ENCODE measurements around the gene EFNB1. TPM values are rescaled to one million over a fixed set of nuclear protein-coding genes. Genes with fewer than 3 reads are reported as not detected.
A peak's percentile ranks its signal among the peaks of the same experiment; 100 is the strongest.

EFNB1 gene
- total and polyA plus RNA-seq, 7 donors = 8.9 to 14.9 (median 11.2) TPM

DNA sequence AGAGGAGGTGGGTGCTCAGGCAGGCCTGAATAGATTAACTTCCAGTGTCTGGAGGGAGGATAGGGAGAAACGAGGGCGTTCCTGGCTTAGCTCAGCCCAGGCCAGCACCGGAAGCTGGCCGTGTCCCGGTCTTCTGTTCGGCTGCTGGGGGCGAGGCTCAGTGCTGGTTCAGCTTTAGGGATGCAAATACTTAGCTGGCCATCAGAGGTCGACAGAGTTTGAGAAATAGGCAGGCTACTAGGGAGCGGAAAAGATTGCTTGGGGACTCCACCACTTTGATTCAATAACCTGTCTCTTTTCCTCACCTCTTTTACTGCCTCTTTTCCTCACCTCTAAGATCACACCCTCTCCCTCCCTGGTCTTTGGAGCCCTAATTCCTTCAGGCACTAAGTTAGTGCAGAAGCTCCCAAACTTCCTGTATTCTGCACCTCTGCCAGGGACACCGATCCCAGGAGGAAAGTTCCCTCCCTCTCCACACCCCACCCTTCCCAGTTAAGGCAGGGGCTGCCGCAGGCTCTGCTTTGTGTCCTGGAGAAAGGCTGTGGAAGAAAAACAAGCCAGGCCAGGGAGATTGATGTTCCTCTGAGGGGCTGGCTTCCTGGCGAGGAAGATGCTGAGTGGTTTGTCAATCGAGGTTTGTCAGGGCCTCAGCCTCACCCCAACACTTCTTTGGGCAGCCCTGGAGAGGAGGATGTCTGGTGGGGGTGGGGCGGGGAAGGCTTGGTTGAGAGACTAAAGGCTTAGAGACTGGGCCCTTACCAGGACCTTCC lies 6.0 kb upstream of the EFNB1 start:
- H3K27ac ChIP-seq = no peak overlapping the region
- no peaks in the 10 kb centered on the region for H3K4me1 ChIP-seq
- H3K4me3 ChIP-seq = no peak overlapping the region
- H3K9me3 ChIP-seq = no peaks in the 10 kb centered on the region
- WGBS, 3 donors = 22 to 28% (median 23%) methylated on average over 12 to 14 of the region's 14 CpGs
- H3K36me3 ChIP-seq (ENCODE audit: insufficient read depth in 1 of 2, low read depth in 1 of 2) = no peaks in the 10 kb centered on the region
- peaks cover 0 to 24% (median 0%) of the 10 kb centered on the region in 3 donors for H3K27me3 ChIP-seq (ENCODE audit: insufficient read depth in 3 of 3, low read length in 2 of 3)
- intact Hi-C loops (cut with DNase I) = loop anchor here in 1 of 2 donors (1.0 to 10.0 kb wide), 2 partner anchors 318 to 399 kb away; no protein-coding TSS in a partner anchor
- peak; percentile 63 to 78 (median 72) for ATAC-seq
- DNase-seq = peak in 1 of 2 donors; percentile 58
- TF ChIP-seq, protein P1, sequence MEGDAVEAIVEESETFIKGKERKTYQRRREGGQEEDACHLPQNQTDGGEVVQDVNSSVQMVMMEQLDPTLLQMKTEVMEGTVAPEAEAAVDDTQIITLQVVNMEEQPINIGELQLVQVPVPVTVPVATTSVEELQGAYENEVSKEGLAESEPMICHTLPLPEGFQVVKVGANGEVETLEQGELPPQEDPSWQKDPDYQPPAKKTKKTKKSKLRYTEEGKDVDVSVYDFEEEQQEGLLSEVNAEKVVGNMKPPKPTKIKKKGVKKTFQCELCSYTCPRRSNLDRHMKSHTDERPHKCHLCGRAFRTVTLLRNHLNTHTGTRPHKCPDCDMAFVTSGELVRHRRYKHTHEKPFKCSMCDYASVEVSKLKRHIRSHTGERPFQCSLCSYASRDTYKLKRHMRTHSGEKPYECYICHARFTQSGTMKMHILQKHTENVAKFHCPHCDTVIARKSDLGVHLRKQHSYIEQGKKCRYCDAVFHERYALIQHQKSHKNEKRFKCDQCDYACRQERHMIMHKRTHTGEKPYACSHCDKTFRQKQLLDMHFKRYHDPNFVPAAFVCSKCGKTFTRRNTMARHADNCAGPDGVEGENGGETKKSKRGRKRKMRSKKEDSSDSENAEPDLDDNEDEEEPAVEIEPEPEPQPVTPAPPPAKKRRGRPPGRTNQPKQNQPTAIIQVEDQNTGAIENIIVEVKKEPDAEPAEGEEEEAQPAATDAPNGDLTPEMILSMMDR (IDR thresholded peaks at IDR 0.05) = peak; percentile 52

DNA sequence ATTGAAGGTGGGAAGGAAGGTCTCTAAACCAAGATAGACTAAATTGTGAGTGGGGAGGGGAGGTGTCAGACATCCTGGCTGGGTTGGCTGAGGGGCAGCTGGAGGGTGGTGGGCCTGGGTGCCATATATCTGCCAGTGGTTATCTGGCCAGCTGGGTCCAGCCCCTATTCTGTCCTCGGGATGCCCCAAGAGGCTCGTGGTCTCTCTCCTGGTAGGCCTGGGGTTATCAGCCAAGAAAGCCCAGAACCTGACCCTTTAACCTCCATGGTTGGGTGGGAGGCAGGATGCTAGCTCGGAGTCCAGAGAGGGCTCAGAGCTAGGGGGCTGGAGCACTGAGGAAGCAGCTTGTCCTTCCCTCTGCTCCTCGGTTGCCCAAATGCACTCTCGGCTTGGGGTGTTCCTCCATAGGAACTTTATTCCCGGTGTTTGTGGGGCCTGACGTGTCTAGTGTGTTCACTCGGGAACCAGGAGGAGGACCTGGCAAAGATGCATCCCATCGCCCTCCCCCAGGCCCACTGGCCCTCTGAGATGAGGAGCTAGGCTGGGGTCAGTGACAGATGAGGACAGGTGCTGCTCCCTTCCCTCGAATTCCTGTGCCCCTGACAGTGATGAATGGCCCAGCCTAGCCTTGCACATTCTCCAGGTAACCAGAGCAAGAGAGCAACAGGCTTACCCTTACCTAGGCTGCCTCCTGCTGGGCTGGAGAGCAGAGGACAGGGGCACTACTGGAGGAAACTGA lies 5.2 kb upstream of the EFNB1 start:
- no peak for ATAC-seq
- TF ChIP-seq, protein P1 (IDR thresholded peaks at IDR 0.05) = no peak
- intact Hi-C loops (cut with DNase I) = loop anchor here in 1 of 2 donors (10.0 kb wide), 1 partner anchor 319 kb away; no protein-coding TSS in a partner anchor
- no peaks in the 10 kb centered on the region for H3K9me3 ChIP-seq
- no peak overlapping the region for H3K4me3 ChIP-seq
- no peaks in the 10 kb centered on the region for H3K36me3 ChIP-seq (ENCODE audit: insufficient read depth in 1 of 2, low read depth in 1 of 2)
- no peaks in the 10 kb centered on the region for H3K4me1 ChIP-seq
- DNase-seq = no peak
- no peak overlapping the region for H3K27ac ChIP-seq
- H3K27me3 ChIP-seq (ENCODE audit: insufficient read depth in 3 of 3, low read length in 2 of 3) = peaks cover 0 to 24% (median 0%) of the 10 kb centered on the region in 3 donors
- WGBS, 3 donors = 65 to 87% (median 79%) methylated on average over 9 to 10 of the region's 10 CpGs

DNA sequence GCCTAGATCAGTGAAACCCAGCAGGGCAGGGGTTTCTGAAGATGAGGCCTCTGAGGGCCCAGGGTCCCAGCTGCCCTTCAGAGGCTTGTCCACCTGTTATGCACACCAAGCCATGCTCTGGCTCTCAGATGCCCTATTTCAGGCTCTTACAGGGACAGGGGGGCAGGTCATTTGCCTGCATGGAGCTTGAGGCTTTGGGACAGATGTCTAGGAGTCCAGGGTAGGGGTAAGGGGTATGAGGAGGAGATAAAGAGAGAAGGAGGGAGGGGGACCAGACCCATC lies 4.7 kb upstream of the EFNB1 start:
- ATAC-seq = no peak
- intact Hi-C loops (cut with DNase I) = loop anchor here in 1 of 2 donors (10.0 kb wide), 1 partner anchor 319 kb away; no protein-coding TSS in a partner anchor
- H3K27ac ChIP-seq = no peak overlapping the region
- TF ChIP-seq, protein P1 (IDR thresholded peaks at IDR 0.05) = no peak
- no peak for DNase-seq
- H3K9me3 ChIP-seq = no peaks in the 10 kb centered on the region
- no peaks in the 10 kb centered on the region for H3K4me1 ChIP-seq
- no peak overlapping the region for H3K4me3 ChIP-seq
- peaks cover 0 to 24% (median 0%) of the 10 kb centered on the region in 3 donors for H3K27me3 ChIP-seq (ENCODE audit: insufficient read depth in 3 of 3, low read length in 2 of 3)
- no peaks in the 10 kb centered on the region for H3K36me3 ChIP-seq (ENCODE audit: insufficient read depth in 1 of 2, low read depth in 1 of 2)

DNA sequence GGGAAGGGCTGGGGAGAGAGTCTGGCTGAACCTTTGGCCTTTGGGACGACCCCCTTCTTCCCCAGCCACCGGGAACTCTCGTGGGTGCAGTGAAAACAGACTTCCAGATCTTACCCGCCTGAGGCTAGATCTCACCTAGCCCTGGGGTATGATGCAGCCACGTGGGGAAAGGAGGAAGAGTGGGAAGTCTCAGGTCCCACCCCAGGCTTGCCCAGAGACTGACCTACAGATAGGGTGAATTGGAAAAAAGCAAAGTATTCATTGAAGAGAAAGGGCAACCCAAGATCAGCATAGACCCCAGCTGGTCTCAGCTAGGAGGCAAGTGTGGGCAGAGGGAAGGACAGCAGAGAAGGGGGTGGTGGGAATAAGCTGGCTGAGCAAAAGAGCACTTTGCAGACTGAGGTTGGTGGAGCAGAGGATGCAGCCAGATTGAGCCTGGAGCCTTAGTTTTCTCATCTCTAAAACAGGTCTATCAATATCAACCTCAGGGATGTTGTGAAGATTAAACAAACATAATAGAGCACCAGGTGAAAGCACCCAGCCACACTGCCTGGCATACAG lies 4.2 kb upstream of the EFNB1 start:
- Histone ChIP-seq H3K9me3 (no peaks in the 10 kb centered on the region), H3K27me3 (ENCODE audit: insufficient read depth in 3 of 3, low read length in 2 of 3) (peaks cover 0 to 24% (median 0%) of the 10 kb centered on the region in 3 donors), H3K27ac (no peak overlapping the region), H3K4me3 (no peak overlapping the region), H3K4me1 (no peaks in the 10 kb centered on the region), H3K36me3 (ENCODE audit: insufficient read depth in 1 of 2, low read depth in 1 of 2) (no peaks in the 10 kb centered on the region)
- intact Hi-C loops (cut with DNase I) = loop anchor here (5.0 to 10.0 kb wide), 3 partner anchors 320 to 563 kb away; no protein-coding TSS in a partner anchor
- TF ChIP-seq, protein P1 (IDR thresholded peaks at IDR 0.05) = no peak
- ATAC-seq (no peak), DNase-seq (no peak)
- 31 to 64% (median 46%) methylated on average over 4 to 5 of the region's 5 CpGs for WGBS, 3 donors
